ENCODE data around the gene ZNF630. TPM values are rescaled to one million over a fixed set of nuclear protein-coding genes. Genes with fewer than 3 reads are reported as not detected.
"Not testable (repeated sequence)": the region's sequence is repeated elsewhere in the genome, so short reads cannot be mapped to it uniquely, and the experiment has no call there.

ZNF630 gene
- total RNA-seq, 1 experiment from 2014 or later, result 4.4 TPM

GRCh38 chrX:48035891-48036290 lies 35.5 kb downstream of the ZNF630 start:
- BruUV-seq (replicated peaks), result no TSS peak
- no peak overlapping the region for H3K9ac ChIP-seq (ENCODE audit: low read length)
- H3K4me3 ChIP-seq (ENCODE audit: low read length), result no peak overlapping the region
- H3K27me3 ChIP-seq (ENCODE audit: low read length), result no peaks in the 10 kb centered on the region
- H3K36me3 ChIP-seq (ENCODE audit: low read depth, low read length), result no peaks in the 10 kb centered on the region
- ATAC-seq, result no peak
- CTCF ChIA-PET, result no interaction called here
- H3K9me2 ChIP-seq (replicated peaks; ENCODE audit: low read length), result no peaks in the 10 kb centered on the region
- H2AFZ ChIP-seq (ENCODE audit: low read length), result no peak overlapping the region
- H3K4me2 ChIP-seq (ENCODE audit: low read length), result no peak overlapping the region
- no peaks in the 10 kb centered on the region for H3K4me1 ChIP-seq (ENCODE audit: insufficient read depth, low read length)
- H4K20me1 ChIP-seq (ENCODE audit: low read length), result no peaks in the 10 kb centered on the region
- no peaks in the 10 kb centered on the region for H3K9me3 ChIP-seq (ENCODE audit: low read length)
- POLR2A ChIA-PET (ENCODE audit: unreplicated experiment), result no interaction called here
- H3K27ac ChIP-seq (ENCODE audit: low read length), result no peak overlapping the region
- no peak for DNase-seq
- H3K79me2 ChIP-seq (ENCODE audit: low read length), result no peaks in the 10 kb centered on the region
- H3F3A ChIP-seq (ENCODE audit: low read length, unreplicated experiment), result no peaks in the 10 kb centered on the region
- no peak for TF ChIP-seq EZH2 (IDR thresholded peaks at IDR 0.05; ENCODE audit: low read length, unreplicated experiment)
- TF ChIP-seq EZH2phosphoT487 (IDR thresholded peaks at IDR 0.05; ENCODE audit: borderline replicate concordance, low read length), result no peak
- TF ChIP-seq CTCF (conservative IDR thresholded peaks at IDR 0.05; ENCODE audit: low read depth, low read length), result no peak
- intact Hi-C loops (cut with micrococcal nuclease), result no loop called here

- intact Hi-C loops (cut with micrococcal nuclease); H3K27ac ChIP-seq (ENCODE audit: low read length); BruUV-seq (replicated peaks); H3K4me2 ChIP-seq (ENCODE audit: low read length); H3K9me3 ChIP-seq (ENCODE audit: low read length); H3K4me1 ChIP-seq (ENCODE audit: insufficient read depth, low read length); DNase-seq; POLR2A ChIA-PET (ENCODE audit: unreplicated experiment); H2AFZ ChIP-seq (ENCODE audit: low read length); H3K36me3 ChIP-seq (ENCODE audit: low read depth, low read length); H3K9me2 ChIP-seq (replicated peaks; ENCODE audit: low read length); H3K27me3 ChIP-seq (ENCODE audit: low read length); H3K9ac ChIP-seq (ENCODE audit: low read length); ATAC-seq; H3K4me3 ChIP-seq (ENCODE audit: low read length); CTCF ChIA-PET; H4K20me1 ChIP-seq (ENCODE audit: low read length); H3K79me2 ChIP-seq (ENCODE audit: low read length); H3F3A ChIP-seq (ENCODE audit: low read length, unreplicated experiment): not testable (repeated sequence)
Measured at GRCh38 chrX:48030641-48031173, 40.7 kb downstream of the ZNF630 start.

GRCh38 chrX:48030237-48030636 lies 41.2 kb downstream of the ZNF630 start:
- POLR2A ChIA-PET (ENCODE audit: unreplicated experiment), result no interaction called here
- Histone ChIP-seq H3K4me3 (ENCODE audit: low read length) (no peak overlapping the region), H3K9me3 (ENCODE audit: low read length) (no peaks in the 10 kb centered on the region), H3F3A (ENCODE audit: low read length, unreplicated experiment) (no peaks in the 10 kb centered on the region), H3K79me2 (ENCODE audit: low read length) (no peaks in the 10 kb centered on the region), H3K27me3 (ENCODE audit: low read length) (no peaks in the 10 kb centered on the region), H3K4me1 (ENCODE audit: insufficient read depth, low read length) (no peaks in the 10 kb centered on the region), H4K20me1 (ENCODE audit: low read length) (no peaks in the 10 kb centered on the region), H3K27ac (ENCODE audit: low read length) (no peak overlapping the region), H3K9ac (ENCODE audit: low read length) (no peak overlapping the region), H2AFZ (ENCODE audit: low read length) (no peak overlapping the region), H3K4me2 (ENCODE audit: low read length) (no peak overlapping the region), H3K36me3 (ENCODE audit: low read depth, low read length) (no peaks in the 10 kb centered on the region), H3K9me2 (replicated peaks; ENCODE audit: low read length) (no peaks in the 10 kb centered on the region)
- no TSS peak for BruUV-seq (replicated peaks)
- no peak for TF ChIP-seq EZH2phosphoT487 (IDR thresholded peaks at IDR 0.05; ENCODE audit: borderline replicate concordance, low read length)
- no peak for TF ChIP-seq EZH2 (IDR thresholded peaks at IDR 0.05; ENCODE audit: low read length, unreplicated experiment)
- no peak for TF ChIP-seq CTCF (conservative IDR thresholded peaks at IDR 0.05; ENCODE audit: low read depth, low read length)
- DNase-seq (no peak), ATAC-seq (no peak)
- CTCF ChIA-PET, result no interaction called here
- intact Hi-C loops (cut with micrococcal nuclease), result no loop called here

Measured in PC-3 (cell line).